HEK293 (cell line): ENCODE measurements around the gene NPDC1.

Experiments
- CTCF ChIA-PET: fragments of 350-600 bp; formaldehyde crosslinking; extraction: SDS; loops from one replicate; lab custom pipeline; 2021; ENCODE audit warnings: antibody characterized with exemption; lab: Yijun Ruan, JAX
- POLR2A ChIA-PET: fragments of 300-600 bp; formaldehyde crosslinking; extraction: SDS; loops from one replicate; lab custom pipeline; 2020; ENCODE audit warnings: antibody characterized with exemption, inconsistent platforms; lab: Yijun Ruan, JAX
- H3K27ac ChIP-seq: fragments of 200-500 bp; sonication (Bioruptor generic); 2 replicates; pipeline ENCODE4 v1.5.1; 2014; ENCODE audit warnings: low read depth, low read length, control low read depth, inconsistent platforms; ENCODE audit errors: extremely low read depth
- H3K36me3 ChIP-seq, 2 experiments: fragments of 200-500 bp in 1 of 2; sonication (Bioruptor generic) in 1 of 2; 1 replicate in 1 of 2; 2 replicates in 1 of 2; pipeline ENCODE4 v1.5.1; 2014 to 2017; ENCODE audit warnings: inconsistent platforms in 2 of 2, low read length in 2 of 2; ENCODE audit not compliant: control insufficient read depth in 2 of 2, insufficient read depth in 1 of 2
- H3K4me1 ChIP-seq: fragments of 200-500 bp; sonication (Bioruptor generic); 2 replicates; pipeline ENCODE4 v1.5.1; 2014; ENCODE audit warnings: mild to moderate bottlenecking, low read length, inconsistent platforms; ENCODE audit not compliant: control insufficient read depth, insufficient read depth
- H3K4me3 ChIP-seq: 2 replicates; pipeline ENCODE4 v1.5.1; 2011; ENCODE audit warnings: low read depth, mild to moderate bottlenecking, control low read depth, low read length, moderate library complexity
- H3K9me3 ChIP-seq: fragments of 200-500 bp; sonication (Bioruptor generic); 2 replicates; pipeline ENCODE4 v1.5.1; 2014; ENCODE audit warnings: low read depth, low read length, inconsistent platforms; ENCODE audit not compliant: control insufficient read depth, insufficient read depth
- EGR2 ChIP-seq: fragments of 450-650 bp; formaldehyde crosslinking; IDR thresholded peaks from 2 replicates; pipeline ENCODE4 v1.5.1; 2016; ENCODE audit warnings: low read depth, missing biosample characterization, missing genetic modification characterization
- GLI4 ChIP-seq: fragments of 450-650 bp; formaldehyde crosslinking; IDR thresholded peaks from 2 replicates; pipeline ENCODE4 v1.5.1; 2016; ENCODE audit warnings: missing biosample characterization, missing genetic modification characterization
- GLIS2 ChIP-seq: fragments of 450-650 bp; formaldehyde crosslinking; IDR thresholded peaks from 2 replicates; pipeline ENCODE4 v1.5.1; 2016; ENCODE audit warnings: missing biosample characterization, missing genetic modification characterization
- HOXD13 ChIP-seq: sonication (generic); formaldehyde crosslinking; IDR thresholded peaks from 2 replicates; pipeline ENCODE4 v1.8.0; 2022; ENCODE audit warnings: missing genetic modification reagents, borderline replicate concordance
- IKZF3 ChIP-seq: fragments of 450-650 bp; IDR thresholded peaks from 2 replicates; pipeline ENCODE4 v1.5.0; 2018; ENCODE audit warnings: missing biosample characterization, mild to moderate bottlenecking, missing genetic modification characterization, moderate library complexity
- ZFHX2 ChIP-seq: fragments of 450-650 bp; formaldehyde crosslinking; conservative IDR thresholded peaks from 2 replicates; pipeline ENCODE4 v1.5.1; 2016; ENCODE audit warnings: missing biosample characterization, missing genetic modification characterization
- ZNF354C ChIP-seq: fragments of 450-650 bp; formaldehyde crosslinking; IDR thresholded peaks from 2 replicates; pipeline ENCODE4 v1.5.1; 2016; ENCODE audit warnings: missing biosample characterization, missing genetic modification characterization, low read depth, borderline replicate concordance
- ZNF366 ChIP-seq: fragments of 450-650 bp; formaldehyde crosslinking; conservative IDR thresholded peaks from 2 replicates; pipeline ENCODE4 v1.5.1; 2016; ENCODE audit warnings: missing biosample characterization, missing genetic modification characterization
- ZNF501 ChIP-seq: fragments of 450-650 bp; formaldehyde crosslinking; IDR thresholded peaks from 2 replicates; pipeline ENCODE4 v1.5.1; 2016; ENCODE audit warnings: missing biosample characterization, missing genetic modification characterization
- ZNF529 ChIP-seq: fragments of 450-650 bp; formaldehyde crosslinking; IDR thresholded peaks from 2 replicates; pipeline ENCODE4 v1.5.1; 2017; ENCODE audit warnings: missing genetic modification characterization, missing biosample characterization; ENCODE audit not compliant: insufficient replicate concordance
- ZNF571 ChIP-seq: fragments of 450-650 bp; formaldehyde crosslinking; IDR thresholded peaks from 2 replicates; pipeline ENCODE4 v1.5.0; 2017; ENCODE audit warnings: missing biosample characterization, missing genetic modification characterization
- ZNF677 ChIP-seq: fragments of 450-650 bp; IDR thresholded peaks from 2 replicates; pipeline ENCODE4 v1.5.0; 2018; ENCODE audit warnings: missing biosample characterization, mild to moderate bottlenecking, missing genetic modification characterization, moderate library complexity
- ZNF792 ChIP-seq: fragments of 450-650 bp; formaldehyde crosslinking; IDR thresholded peaks from 2 replicates; pipeline ENCODE4 v1.5.1; 2016; ENCODE audit warnings: missing biosample characterization, missing genetic modification characterization
- TF ChIP-seq, protein P1 (sequence below): fragments of 450-650 bp; formaldehyde crosslinking; IDR thresholded peaks from 2 replicates; pipeline ENCODE4 v1.5.1; 2017; ENCODE audit warnings: missing biosample characterization, missing genetic modification characterization
- TF ChIP-seq, protein P2 (sequence below): fragments of 450-650 bp; formaldehyde crosslinking; IDR thresholded peaks from 2 replicates; pipeline ENCODE4 v1.5.1; 2017; ENCODE audit warnings: missing biosample characterization, missing genetic modification characterization
- TF ChIP-seq, protein P3 (sequence below): fragments of 450-650 bp; formaldehyde crosslinking; IDR thresholded peaks from 2 replicates; pipeline ENCODE4 v1.5.1; 2016; ENCODE audit warnings: missing biosample characterization, missing genetic modification characterization
- TF ChIP-seq, protein P4 (sequence below): fragments of 450-650 bp; formaldehyde crosslinking; IDR thresholded peaks from 2 replicates; pipeline ENCODE4 v1.5.1; 2016; ENCODE audit warnings: missing biosample characterization, missing genetic modification characterization
- TF ChIP-seq, protein P5 (sequence below): fragments of 450-650 bp; formaldehyde crosslinking; IDR thresholded peaks from 2 replicates; pipeline ENCODE4 v1.5.1; 2016; ENCODE audit warnings: missing biosample characterization, missing genetic modification characterization
- TF ChIP-seq, protein P6 (sequence below): fragments of 450-650 bp; formaldehyde crosslinking; IDR thresholded peaks from 2 replicates; pipeline ENCODE4 v1.5.0; 2017; ENCODE audit warnings: missing biosample characterization, missing genetic modification characterization, borderline replicate concordance

NPDC1 gene

DNA sequence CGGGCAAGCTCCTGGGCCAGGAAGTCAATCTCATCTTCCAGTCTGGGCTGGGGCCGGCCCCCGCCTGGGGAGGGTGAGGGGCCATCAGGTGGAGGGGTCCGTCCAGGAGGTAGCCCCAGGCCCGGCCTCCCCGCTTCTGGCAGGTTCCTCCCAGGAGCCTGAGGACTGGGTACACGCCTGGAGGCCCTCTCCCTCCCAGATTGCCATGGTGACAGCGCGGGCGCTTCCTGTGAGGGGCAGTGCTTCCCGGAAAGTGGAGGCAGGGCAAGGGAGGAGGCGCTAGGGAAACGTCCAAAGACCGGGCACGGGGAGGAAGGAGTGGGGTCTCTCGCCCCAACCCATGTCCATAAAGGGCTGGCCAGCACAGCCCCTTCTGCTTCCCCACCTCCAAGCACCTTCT is 4.9 kb downstream of the NPDC1 start (continued):
- TF ChIP-seq IKZF3 (tag by site-specific recombination) (no peak), ZNF677 (tag by site-specific recombination) (no peak), HOXD13 (CRISPR knock-in tag) (no peak)
- TF ChIP-seq, protein P1, sequence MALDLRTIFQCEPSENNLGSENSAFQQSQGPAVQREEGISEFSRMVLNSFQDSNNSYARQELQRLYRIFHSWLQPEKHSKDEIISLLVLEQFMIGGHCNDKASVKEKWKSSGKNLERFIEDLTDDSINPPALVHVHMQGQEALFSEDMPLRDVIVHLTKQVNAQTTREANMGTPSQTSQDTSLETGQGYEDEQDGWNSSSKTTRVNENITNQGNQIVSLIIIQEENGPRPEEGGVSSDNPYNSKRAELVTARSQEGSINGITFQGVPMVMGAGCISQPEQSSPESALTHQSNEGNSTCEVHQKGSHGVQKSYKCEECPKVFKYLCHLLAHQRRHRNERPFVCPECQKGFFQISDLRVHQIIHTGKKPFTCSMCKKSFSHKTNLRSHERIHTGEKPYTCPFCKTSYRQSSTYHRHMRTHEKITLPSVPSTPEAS (tag by site-specific recombination) = no peak

DNA sequence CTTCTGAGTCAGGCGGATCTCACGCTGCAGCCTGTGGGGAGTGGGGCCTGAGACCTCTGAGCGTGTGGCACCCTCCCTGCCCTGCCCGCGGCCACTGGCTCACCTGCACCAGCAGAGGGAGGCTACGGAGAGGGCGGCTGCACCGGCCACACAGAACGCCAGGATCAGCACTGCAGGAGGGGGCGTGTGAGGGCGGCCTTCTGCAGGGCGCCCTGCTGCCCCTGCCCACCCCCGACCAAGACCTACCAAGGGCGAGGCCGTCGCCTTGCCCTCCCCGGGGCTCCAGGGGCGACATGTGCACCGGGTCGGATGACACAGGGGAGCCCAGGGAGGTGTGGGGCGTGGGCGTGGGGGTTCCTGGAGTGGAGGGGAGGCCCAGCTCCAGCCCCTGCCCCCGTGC is 5.4 kb downstream of the NPDC1 start:
- no peaks in the 10 kb centered on the region for H3K9me3 ChIP-seq
- H3K4me1 ChIP-seq = peaks cover 5% of the 10 kb centered on the region; the same call in 1 of the 2 replicates
- H3K4me3 ChIP-seq = no peak overlapping the region
- no peak overlapping the region for H3K27ac ChIP-seq
- H3K36me3 ChIP-seq = peaks cover 0 to 30% of the 10 kb centered on the region in 2 experiments; a peak in 1 of 3 replicates
- POLR2A ChIA-PET = no interaction called here
- peak; percentile 64 for TF ChIP-seq ZFHX2 (tag by site-specific recombination)
- TF ChIP-seq EGR2 (tag by site-specific recombination) = peak; percentile 54
- no peak for TF ChIP-seq ZNF571 (tag by site-specific recombination)
- TF ChIP-seq, protein P2, sequence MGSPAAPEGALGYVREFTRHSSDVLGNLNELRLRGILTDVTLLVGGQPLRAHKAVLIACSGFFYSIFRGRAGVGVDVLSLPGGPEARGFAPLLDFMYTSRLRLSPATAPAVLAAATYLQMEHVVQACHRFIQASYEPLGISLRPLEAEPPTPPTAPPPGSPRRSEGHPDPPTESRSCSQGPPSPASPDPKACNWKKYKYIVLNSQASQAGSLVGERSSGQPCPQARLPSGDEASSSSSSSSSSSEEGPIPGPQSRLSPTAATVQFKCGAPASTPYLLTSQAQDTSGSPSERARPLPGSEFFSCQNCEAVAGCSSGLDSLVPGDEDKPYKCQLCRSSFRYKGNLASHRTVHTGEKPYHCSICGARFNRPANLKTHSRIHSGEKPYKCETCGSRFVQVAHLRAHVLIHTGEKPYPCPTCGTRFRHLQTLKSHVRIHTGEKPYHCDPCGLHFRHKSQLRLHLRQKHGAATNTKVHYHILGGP (tag by site-specific recombination) = no peak
- TF ChIP-seq ZNF354C (tag by site-specific recombination) = no peak
- no peak for TF ChIP-seq ZNF529 (tag by site-specific recombination)
- CTCF ChIA-PET = interaction anchor here (5.3 kb wide), 1 partner anchor 12 kb away, joined by 47 read pairs; the partner anchor contains the start of gene ABCA2

DNA sequence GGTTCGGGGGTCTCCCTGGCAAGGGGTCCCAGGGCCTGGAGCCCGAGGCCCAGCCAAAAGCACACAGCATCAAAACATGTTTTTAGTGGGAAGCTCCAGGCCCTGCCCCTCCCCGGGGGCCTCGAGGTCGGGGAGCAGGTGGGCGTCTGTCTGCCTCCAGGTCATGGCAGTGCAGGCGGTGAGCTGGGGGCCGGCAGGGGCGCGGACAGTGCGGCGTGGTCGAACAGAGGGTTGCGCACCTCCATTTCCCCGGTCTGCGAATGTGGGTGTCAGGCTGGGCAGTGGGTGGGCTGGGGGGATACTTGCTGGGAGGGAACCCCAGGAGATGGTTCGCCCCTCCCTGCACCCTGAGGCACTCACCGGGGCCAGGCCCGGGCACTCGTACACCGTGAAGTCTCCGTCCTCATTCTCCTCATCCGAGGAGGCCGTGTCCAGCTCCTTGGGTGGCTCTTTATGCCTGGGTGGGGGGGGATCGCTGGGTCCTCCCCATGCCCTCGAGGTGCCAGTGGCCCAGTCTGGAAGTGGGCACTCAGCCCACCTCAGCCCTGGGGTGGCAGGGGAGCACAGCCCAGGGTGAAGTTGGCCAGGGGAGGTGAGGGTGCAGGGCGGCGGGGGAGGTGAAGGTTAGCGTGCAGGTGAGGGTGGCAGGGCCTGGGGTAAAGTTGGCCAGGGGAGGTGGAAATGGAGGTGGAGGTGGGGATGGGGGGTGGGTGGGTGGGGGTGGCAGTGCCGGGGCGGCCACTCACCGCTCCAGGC is 6.2 kb downstream of the NPDC1 start:
- TF ChIP-seq, protein P3, sequence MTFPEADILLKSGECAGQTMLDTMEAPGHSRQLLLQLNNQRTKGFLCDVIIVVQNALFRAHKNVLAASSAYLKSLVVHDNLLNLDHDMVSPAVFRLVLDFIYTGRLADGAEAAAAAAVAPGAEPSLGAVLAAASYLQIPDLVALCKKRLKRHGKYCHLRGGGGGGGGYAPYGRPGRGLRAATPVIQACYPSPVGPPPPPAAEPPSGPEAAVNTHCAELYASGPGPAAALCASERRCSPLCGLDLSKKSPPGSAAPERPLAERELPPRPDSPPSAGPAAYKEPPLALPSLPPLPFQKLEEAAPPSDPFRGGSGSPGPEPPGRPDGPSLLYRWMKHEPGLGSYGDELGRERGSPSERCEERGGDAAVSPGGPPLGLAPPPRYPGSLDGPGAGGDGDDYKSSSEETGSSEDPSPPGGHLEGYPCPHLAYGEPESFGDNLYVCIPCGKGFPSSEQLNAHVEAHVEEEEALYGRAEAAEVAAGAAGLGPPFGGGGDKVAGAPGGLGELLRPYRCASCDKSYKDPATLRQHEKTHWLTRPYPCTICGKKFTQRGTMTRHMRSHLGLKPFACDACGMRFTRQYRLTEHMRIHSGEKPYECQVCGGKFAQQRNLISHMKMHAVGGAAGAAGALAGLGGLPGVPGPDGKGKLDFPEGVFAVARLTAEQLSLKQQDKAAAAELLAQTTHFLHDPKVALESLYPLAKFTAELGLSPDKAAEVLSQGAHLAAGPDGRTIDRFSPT (tag by site-specific recombination) = peak; percentile 48; the same call in 1 of the 2 replicates
- TF ChIP-seq ZNF366 (no peak), ZNF501 (tag by site-specific recombination) (no peak), ZNF792 (tag by site-specific recombination) (no peak), ZNF354C (tag by site-specific recombination) (no peak), ZFHX2 (tag by site-specific recombination) (peak; percentile 35; the same call in 1 of the 2 replicates), GLIS2 (tag by site-specific recombination) (peak; percentile 11; the same call in 1 of the 2 replicates), GLI4 (tag by site-specific recombination) (no peak)
- TF ChIP-seq, protein P4, sequence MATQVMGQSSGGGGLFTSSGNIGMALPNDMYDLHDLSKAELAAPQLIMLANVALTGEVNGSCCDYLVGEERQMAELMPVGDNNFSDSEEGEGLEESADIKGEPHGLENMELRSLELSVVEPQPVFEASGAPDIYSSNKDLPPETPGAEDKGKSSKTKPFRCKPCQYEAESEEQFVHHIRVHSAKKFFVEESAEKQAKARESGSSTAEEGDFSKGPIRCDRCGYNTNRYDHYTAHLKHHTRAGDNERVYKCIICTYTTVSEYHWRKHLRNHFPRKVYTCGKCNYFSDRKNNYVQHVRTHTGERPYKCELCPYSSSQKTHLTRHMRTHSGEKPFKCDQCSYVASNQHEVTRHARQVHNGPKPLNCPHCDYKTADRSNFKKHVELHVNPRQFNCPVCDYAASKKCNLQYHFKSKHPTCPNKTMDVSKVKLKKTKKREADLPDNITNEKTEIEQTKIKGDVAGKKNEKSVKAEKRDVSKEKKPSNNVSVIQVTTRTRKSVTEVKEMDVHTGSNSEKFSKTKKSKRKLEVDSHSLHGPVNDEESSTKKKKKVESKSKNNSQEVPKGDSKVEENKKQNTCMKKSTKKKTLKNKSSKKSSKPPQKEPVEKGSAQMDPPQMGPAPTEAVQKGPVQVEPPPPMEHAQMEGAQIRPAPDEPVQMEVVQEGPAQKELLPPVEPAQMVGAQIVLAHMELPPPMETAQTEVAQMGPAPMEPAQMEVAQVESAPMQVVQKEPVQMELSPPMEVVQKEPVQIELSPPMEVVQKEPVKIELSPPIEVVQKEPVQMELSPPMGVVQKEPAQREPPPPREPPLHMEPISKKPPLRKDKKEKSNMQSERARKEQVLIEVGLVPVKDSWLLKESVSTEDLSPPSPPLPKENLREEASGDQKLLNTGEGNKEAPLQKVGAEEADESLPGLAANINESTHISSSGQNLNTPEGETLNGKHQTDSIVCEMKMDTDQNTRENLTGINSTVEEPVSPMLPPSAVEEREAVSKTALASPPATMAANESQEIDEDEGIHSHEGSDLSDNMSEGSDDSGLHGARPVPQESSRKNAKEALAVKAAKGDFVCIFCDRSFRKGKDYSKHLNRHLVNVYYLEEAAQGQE (tag by site-specific recombination) = no peak
- TF ChIP-seq, protein P5, sequence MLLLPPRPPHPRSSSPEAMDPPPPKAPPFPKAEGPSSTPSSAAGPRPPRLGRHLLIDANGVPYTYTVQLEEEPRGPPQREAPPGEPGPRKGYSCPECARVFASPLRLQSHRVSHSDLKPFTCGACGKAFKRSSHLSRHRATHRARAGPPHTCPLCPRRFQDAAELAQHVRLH (tag by site-specific recombination) = no peak
- TF ChIP-seq, protein P6, sequence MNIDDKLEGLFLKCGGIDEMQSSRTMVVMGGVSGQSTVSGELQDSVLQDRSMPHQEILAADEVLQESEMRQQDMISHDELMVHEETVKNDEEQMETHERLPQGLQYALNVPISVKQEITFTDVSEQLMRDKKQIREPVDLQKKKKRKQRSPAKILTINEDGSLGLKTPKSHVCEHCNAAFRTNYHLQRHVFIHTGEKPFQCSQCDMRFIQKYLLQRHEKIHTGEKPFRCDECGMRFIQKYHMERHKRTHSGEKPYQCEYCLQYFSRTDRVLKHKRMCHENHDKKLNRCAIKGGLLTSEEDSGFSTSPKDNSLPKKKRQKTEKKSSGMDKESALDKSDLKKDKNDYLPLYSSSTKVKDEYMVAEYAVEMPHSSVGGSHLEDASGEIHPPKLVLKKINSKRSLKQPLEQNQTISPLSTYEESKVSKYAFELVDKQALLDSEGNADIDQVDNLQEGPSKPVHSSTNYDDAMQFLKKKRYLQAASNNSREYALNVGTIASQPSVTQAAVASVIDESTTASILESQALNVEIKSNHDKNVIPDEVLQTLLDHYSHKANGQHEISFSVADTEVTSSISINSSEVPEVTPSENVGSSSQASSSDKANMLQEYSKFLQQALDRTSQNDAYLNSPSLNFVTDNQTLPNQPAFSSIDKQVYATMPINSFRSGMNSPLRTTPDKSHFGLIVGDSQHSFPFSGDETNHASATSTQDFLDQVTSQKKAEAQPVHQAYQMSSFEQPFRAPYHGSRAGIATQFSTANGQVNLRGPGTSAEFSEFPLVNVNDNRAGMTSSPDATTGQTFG (tag by site-specific recombination) = no peak
- TF ChIP-seq, all 188 proteins: peak for 3
- H3K4me3 ChIP-seq = no peak overlapping the region
- H3K9me3 ChIP-seq = no peaks in the 10 kb centered on the region
- ChIA-PET CTCF (interaction anchor here (0.6 to 2.5 kb wide), 3 partner anchors 11 to 28 kb away, joined by 5 to 24 read pairs (median 5); partner anchors contain the start of gene ABCA2), POLR2A (no interaction called here)
- peaks cover 0 to 30% of the 10 kb centered on the region in 2 experiments; a peak in 1 of 3 replicates for H3K36me3 ChIP-seq
- peaks cover 2% of the 10 kb centered on the region; the same call in 1 of the 2 replicates for H3K4me1 ChIP-seq
- no peak overlapping the region for H3K27ac ChIP-seq
